ENCODE data around the gene CA10.

GRCh38 chr17:51683291-51683690 lies 475.2 kb downstream of the CA10 start:
- TF ChIP-seq CTCF (IDR thresholded peaks at IDR 0.05; ENCODE audit: extremely low read depth in 1 of 2, insufficient read depth in 1 of 2, low read depth in 1 of 2, low read length in 2 of 2): no peak
- no peak for TF ChIP-seq POLR2AphosphoS5 (IDR thresholded peaks at IDR 0.05; ENCODE audit: insufficient read depth, low read depth, low read length)
- TF ChIP-seq EZH2 (IDR thresholded peaks at IDR 0.05; ENCODE audit: borderline replicate concordance, low read depth, low read length, severe bottlenecking): no peak
- TF ChIP-seq FOS (IDR thresholded peaks at IDR 0.05; ENCODE audit: borderline replicate concordance, insufficient read depth, low read length): no peak
- TF ChIP-seq POLR2A (IDR thresholded peaks at IDR 0.05; ENCODE audit: low read depth, low read length): no peak
- no peak for TF ChIP-seq MAX (IDR thresholded peaks at IDR 0.05; ENCODE audit: insufficient read depth, insufficient read length)
- TF ChIP-seq GATA2 (IDR thresholded peaks at IDR 0.05; ENCODE audit: insufficient read depth, insufficient read length, low read depth, low read length): no peak
- TF ChIP-seq JUN (IDR thresholded peaks at IDR 0.05; ENCODE audit: borderline replicate concordance, insufficient read depth, insufficient read length, low read depth): no peak
- no peak for TF ChIP-seq MYC (IDR thresholded peaks at IDR 0.05; ENCODE audit: low read depth, low read length)
